ENCODE measurements around the gene ANKRD16. TPM values are rescaled to one million over a fixed set of nuclear protein-coding genes. Genes with fewer than 3 reads are reported as not detected.

The ANKRD16 gene
- total and polyA plus RNA-seq, 2 of the 13 experiments (the other 11 are each of a cell fraction or from before 2014, with no cell fraction given) = 8.0 to 11.4 TPM

- TF ChIP-seq ZNF609 (CRISPR knock-in tag; IDR thresholded peaks at IDR 0.05; ENCODE audit: borderline replicate concordance) = no peak
- TF ChIP-seq ZNF703 (CRISPR knock-in tag; IDR thresholded peaks at IDR 0.05; ENCODE audit: borderline replicate concordance) = no peak
- TF ChIP-seq TMF1 (CRISPR knock-in tag; IDR thresholded peaks at IDR 0.05; ENCODE audit: low read depth) = no peak
- TF ChIP-seq ZFP82 (CRISPR knock-in tag; IDR thresholded peaks at IDR 0.05; ENCODE audit: borderline replicate concordance) = no peak
- TF ChIP-seq ZFP37 (CRISPR knock-in tag; IDR thresholded peaks at IDR 0.05; ENCODE audit: borderline replicate concordance) = no peak
- TF ChIP-seq RCOR2 (CRISPR knock-in tag; IDR thresholded peaks at IDR 0.05) = no peak
- TF ChIP-seq, protein P1, sequence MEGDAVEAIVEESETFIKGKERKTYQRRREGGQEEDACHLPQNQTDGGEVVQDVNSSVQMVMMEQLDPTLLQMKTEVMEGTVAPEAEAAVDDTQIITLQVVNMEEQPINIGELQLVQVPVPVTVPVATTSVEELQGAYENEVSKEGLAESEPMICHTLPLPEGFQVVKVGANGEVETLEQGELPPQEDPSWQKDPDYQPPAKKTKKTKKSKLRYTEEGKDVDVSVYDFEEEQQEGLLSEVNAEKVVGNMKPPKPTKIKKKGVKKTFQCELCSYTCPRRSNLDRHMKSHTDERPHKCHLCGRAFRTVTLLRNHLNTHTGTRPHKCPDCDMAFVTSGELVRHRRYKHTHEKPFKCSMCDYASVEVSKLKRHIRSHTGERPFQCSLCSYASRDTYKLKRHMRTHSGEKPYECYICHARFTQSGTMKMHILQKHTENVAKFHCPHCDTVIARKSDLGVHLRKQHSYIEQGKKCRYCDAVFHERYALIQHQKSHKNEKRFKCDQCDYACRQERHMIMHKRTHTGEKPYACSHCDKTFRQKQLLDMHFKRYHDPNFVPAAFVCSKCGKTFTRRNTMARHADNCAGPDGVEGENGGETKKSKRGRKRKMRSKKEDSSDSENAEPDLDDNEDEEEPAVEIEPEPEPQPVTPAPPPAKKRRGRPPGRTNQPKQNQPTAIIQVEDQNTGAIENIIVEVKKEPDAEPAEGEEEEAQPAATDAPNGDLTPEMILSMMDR (CRISPR knock-in tag; IDR thresholded peaks at IDR 0.05) = no peak
- TF ChIP-seq SOX5 (CRISPR knock-in tag; IDR thresholded peaks at IDR 0.05; ENCODE audit: borderline replicate concordance) = no peak
- TF ChIP-seq RNF2 (conservative IDR thresholded peaks at IDR 0.05; ENCODE audit: low read depth) = no peak
- TF ChIP-seq ZNF180 (CRISPR knock-in tag; IDR thresholded peaks at IDR 0.05; ENCODE audit: borderline replicate concordance, low read depth) = no peak
- TF ChIP-seq RBM39 (IDR thresholded peaks at IDR 0.05; ENCODE audit: low read depth, low read length, poor library complexity, severe bottlenecking) = no peak
- no peak for TF ChIP-seq ZSCAN29 (CRISPR knock-in tag; conservative IDR thresholded peaks at IDR 0.05)
Measured at GRCh38 chr10:5894873-5895272, 5.2 kb upstream of the ANKRD16 start (continued).
